Osteoblast (primary cell): ENCODE measurements around the gene C5orf63. TPM values are rescaled to one million over a fixed set of nuclear protein-coding genes. Genes with fewer than 3 reads are reported as not detected.
A peak's percentile ranks its signal among the peaks of the same experiment; 100 is the strongest.

Experiments
- DNase-seq: peaks from one replicate; pipeline ENCODE4 v3.0.0; 2011; ENCODE audit warnings: low spot score, mixed read lengths; ENCODE audit not compliant: insufficient read length; ENCODE audit errors: missing footprints
- H2AFZ ChIP-seq: 2 replicates; pipeline ENCODE4 v1.6.0; 2011; ENCODE audit warnings: mild to moderate bottlenecking, low read length
- H3K27ac ChIP-seq: 2 replicates; pipeline ENCODE4 v1.5.1; 2011; ENCODE audit warnings: mild to moderate bottlenecking, low read depth, low read length, moderate library complexity
- H3K27me3 ChIP-seq: 2 replicates; pipeline ENCODE4 v1.6.0; 2012; ENCODE audit warnings: mild to moderate bottlenecking, control low read depth, inconsistent platforms, low read length, moderate library complexity; ENCODE audit not compliant: insufficient read depth
- H3K36me3 ChIP-seq: 2 replicates; pipeline ENCODE4 v1.5.1; 2011; ENCODE audit warnings: mild to moderate bottlenecking, low read length, control low read depth, moderate library complexity; ENCODE audit not compliant: insufficient read depth
- H3K4me1 ChIP-seq: 2 replicates; pipeline ENCODE4 v1.5.1; 2011; ENCODE audit warnings: mild to moderate bottlenecking, low read length, control low read depth, moderate library complexity; ENCODE audit not compliant: insufficient read depth
- H3K4me2 ChIP-seq: 2 replicates; pipeline ENCODE4 v1.6.0; 2011; ENCODE audit warnings: mild to moderate bottlenecking, low read length; ENCODE audit not compliant: insufficient read depth
- H3K4me3 ChIP-seq: fragments of 200-600 bp; sonication (generic); 3 replicates; pipeline ENCODE4 v1.5.1; 2012; ENCODE audit warnings: mild to moderate bottlenecking, low read length, inconsistent platforms; ENCODE audit not compliant: insufficient read depth
- H3K79me2 ChIP-seq: 2 replicates; pipeline ENCODE4 v1.6.0; 2012; ENCODE audit warnings: mild to moderate bottlenecking, low read length, control low read depth, inconsistent platforms; ENCODE audit not compliant: insufficient read depth
- H3K9me3 ChIP-seq: 2 replicates; pipeline ENCODE4 v1.5.1; 2011; ENCODE audit warnings: low read depth, low read length, control low read depth
- H4K20me1 ChIP-seq: 2 replicates; pipeline ENCODE4 v1.6.0; 2012; ENCODE audit warnings: mild to moderate bottlenecking, low read length, control low read depth; ENCODE audit not compliant: insufficient read depth
- CTCF ChIP-seq: IDR thresholded peaks from 2 replicates; pipeline ENCODE4 v1.5.1; 2011; ENCODE audit warnings: mild to moderate bottlenecking, low read depth, low read length, moderate library complexity; ENCODE audit errors: extremely low read depth
- total RNA-seq: library from RNA; depleted of rRNA; stranded (reverse); fragments of >200 nt; gene quantifications from 2 replicates; pipeline ENCODE4 v1.2.3, GENCODE V29; 2012

Gene C5orf63
- total RNA-seq, 1 donor: 2.2 TPM

GRCh38 chr5:127002390-127002789 lies 70.9 kb downstream of the C5orf63 start:
- peaks cover 26% of the 10 kb centered on the region for H3K4me1 ChIP-seq
- H3K9me3 ChIP-seq: no peaks in the 10 kb centered on the region
- peaks cover 3% of the 10 kb centered on the region for H3K79me2 ChIP-seq
- peak; percentile 68 for DNase-seq
- no peak overlapping the region for H2AFZ ChIP-seq
- H3K27me3 ChIP-seq: no peaks in the 10 kb centered on the region
- no peak overlapping the region for H3K4me3 ChIP-seq
- peak overlapping the region; percentile 55 for H3K4me2 ChIP-seq
- no peaks in the 10 kb centered on the region for H3K36me3 ChIP-seq
- TF ChIP-seq CTCF: no peak
- H3K27ac ChIP-seq: peak overlapping the region; percentile 89
- no peaks in the 10 kb centered on the region for H4K20me1 ChIP-seq

- Histone ChIP-seq H3K79me2 (peaks cover 4% of the 10 kb centered on the region), H3K9me3 (no peaks in the 10 kb centered on the region), H3K27ac (peak overlapping the region; percentile 89), H3K27me3 (no peaks in the 10 kb centered on the region), H3K4me1 (peaks cover 26% of the 10 kb centered on the region), H4K20me1 (no peaks in the 10 kb centered on the region), H3K36me3 (no peaks in the 10 kb centered on the region), H3K4me3 (no peak overlapping the region), H3K4me2 (peak overlapping the region; percentile 55), H2AFZ (no peak overlapping the region)
- DNase-seq: peak; percentile 95
- no peak for TF ChIP-seq CTCF
These were observed 71.5 kb downstream of the C5orf63 start for GRCh38 chr5:127001621-127002296.

Other genes starting within 250 kb of the C5orf63 start
- gene MARCHF3, start 42.9 kb downstream of the C5orf63 start, total RNA-seq: 2.2 and 3.5 TPM in 2 replicates
- 1.4 and 3.2 TPM in 2 replicates for gene MEGF10, start 217.3 kb upstream of the C5orf63 start, total RNA-seq